A549 (cell line): ENCODE results near the gene GRK2. TPM values are rescaled to one million over a fixed set of nuclear protein-coding genes. Genes with fewer than 3 reads are reported as not detected.

Experiments used
- ATAC-seq, 2 experiments: fragments of 200-7000 bp in 1 of 2; fragments of >200 bp in 1 of 2; cut with Nextera tagmentation in 1 of 2; cut with Tn5 transposase in 1 of 2; 3 replicates each; pipeline versions ENCODE4 v1.8.0 to v1.9.1; 2018 to 2020; ENCODE audit warnings: mild to moderate bottlenecking in 1 of 2, moderate library complexity in 1 of 2
- CTCF ChIA-PET: fragments of 300-600 bp; sonication (Branson Sonifier 250); formaldehyde crosslinking; extraction: SDS; loops from one replicate; lab custom pipeline; 2021; ENCODE audit warnings: antibody characterized with exemption, inconsistent platforms; lab: Yijun Ruan, JAX
- POLR2A ChIA-PET: fragments of 350-600 bp; formaldehyde crosslinking; extraction: SDS; loops from one replicate; lab custom pipeline; 2021; ENCODE audit warnings: antibody characterized with exemption, inconsistent platforms; lab: Yijun Ruan, JAX
- DNase-seq, 2 experiments: peaks; one replicate each; pipeline versions ENCODE4 v3.0.0 to v3.0.0-alpha.2; 2011 to 2016; ENCODE audit warnings: low read depth in 1 of 2, low spot score in 1 of 2
- FAIRE-seq: peaks from 2 replicates; lab custom pipeline; 2011; peaks lifted over from hg19 to GRCh38; lab: Jason Lieb, UNC
- H3K27ac ChIP-seq, 2 experiments: fragments of >200 bp; sonication (Bioruptor Twin); formaldehyde crosslinking; 3 replicates each; pipeline ENCODE4 v1.5.1; 2016 to 2017
- H3K4me1 ChIP-seq: fragments of >200 bp; sonication (Bioruptor Twin); formaldehyde crosslinking; 3 replicates; pipeline ENCODE4 v1.6.1; 2016
- H3K4me2 ChIP-seq: fragments of >200 bp; sonication (Bioruptor Twin); formaldehyde crosslinking; 3 replicates; pipeline ENCODE4 v1.6.1; 2016
- H3K4me3 ChIP-seq: fragments of >200 bp; sonication (Bioruptor Twin); formaldehyde crosslinking; 3 replicates; pipeline ENCODE4 v1.5.1; 2016
- H3K9me3 ChIP-seq: fragments of >200 bp; sonication (Bioruptor Twin); formaldehyde crosslinking; 3 replicates; pipeline ENCODE4 v1.6.1; 2016
- BHLHE40 ChIP-seq: IDR thresholded peaks from 2 replicates; pipeline ENCODE4 v1.6.1; 2012; ENCODE audit warnings: low read depth, low read length, inconsistent platforms
- CBX2 ChIP-seq: fragments of 200-600 bp; sonication (generic); IDR thresholded peaks from 2 replicates; pipeline ENCODE4 v1.6.1; 2016; ENCODE audit warnings: low read depth, mild to moderate bottlenecking, borderline replicate concordance
- CHD4 ChIP-seq: fragments of 200-600 bp; sonication (generic); IDR thresholded peaks from 2 replicates; pipeline ENCODE4 v1.6.1; 2016; ENCODE audit warnings: antibody characterized with exemption, mild to moderate bottlenecking, borderline replicate concordance
- EHF ChIP-seq: fragments of 250-450 bp; sonication (Bioruptor Pico); IDR thresholded peaks from 2 replicates; pipeline ENCODE4 v1.5.0; 2020; ENCODE audit warnings: mild to moderate bottlenecking
- EHMT2 ChIP-seq: fragments of 200-600 bp; sonication (generic); IDR thresholded peaks from 2 replicates; pipeline ENCODE4 v1.6.1; 2016; ENCODE audit warnings: antibody characterized with exemption, low read depth, mild to moderate bottlenecking, moderate library complexity
- ESRRA ChIP-seq: fragments of 150-350 bp; IDR thresholded peaks from 2 replicates; pipeline ENCODE4 v1.6.1; 2014; ENCODE audit warnings: mild to moderate bottlenecking, low read length, borderline replicate concordance
- FOSL2 ChIP-seq, 2 experiments: fragments of 450-650 bp in 1 of 2; fragments of >200 bp in 1 of 2; sonication (Bioruptor Twin) in 1 of 2; formaldehyde crosslinking; IDR thresholded peaks; 2 replicates each; pipeline versions ENCODE4 v1.5.0 to v1.6.1; 2016 to 2020; ENCODE audit warnings: mild to moderate bottlenecking in 1 of 2, moderate library complexity in 1 of 2
- GATA3 ChIP-seq: IDR thresholded peaks from 2 replicates; pipeline ENCODE4 v1.6.1; 2012; ENCODE audit warnings: borderline replicate concordance
- HDAC2 ChIP-seq: fragments of 200-600 bp; sonication (generic); IDR thresholded peaks from 2 replicates; pipeline ENCODE4 v1.6.1; 2016
- HEYL ChIP-seq: fragments of 250-450 bp; sonication (Bioruptor Pico); IDR thresholded peaks from 2 replicates; pipeline ENCODE4 v1.8.0; 2021; ENCODE audit warnings: mild to moderate bottlenecking, moderate library complexity
- HOXA7 ChIP-seq: fragments of 250-450 bp; sonication (Bioruptor Pico); IDR thresholded peaks from 2 replicates; pipeline ENCODE4 v1.5.0; 2020; ENCODE audit warnings: mild to moderate bottlenecking, moderate library complexity
- HOXB13 ChIP-seq: fragments of 250-450 bp; sonication (Bioruptor Pico); IDR thresholded peaks from 2 replicates; pipeline ENCODE4 v1.5.0; 2020; ENCODE audit warnings: low read depth, mild to moderate bottlenecking, moderate library complexity
- JUN ChIP-seq, 2 experiments: fragments of >200 bp; sonication (Bioruptor Twin); formaldehyde crosslinking; IDR thresholded peaks; 2 replicates in 1 of 2; 3 replicates in 1 of 2; pipeline ENCODE4 v1.6.1; 2016 to 2017
- JUNB ChIP-seq: fragments of >200 bp; sonication (Bioruptor Twin); formaldehyde crosslinking; IDR thresholded peaks from 2 replicates; pipeline ENCODE4 v1.6.1; 2016
- KDM1A ChIP-seq: fragments of 200-600 bp; sonication (generic); IDR thresholded peaks from 2 replicates; pipeline ENCODE4 v1.6.1; 2016; ENCODE audit warnings: low read depth, mild to moderate bottlenecking
- MAZ ChIP-seq: fragments of 150-350 bp; IDR thresholded peaks from 2 replicates; pipeline ENCODE4 v1.6.1; 2014; ENCODE audit warnings: antibody characterized with exemption, low read depth, low read length, borderline replicate concordance
- NFE2L2 ChIP-seq: fragments of 150-350 bp; conservative IDR thresholded peaks from 2 replicates; pipeline ENCODE4 v1.6.1; 2014; ENCODE audit warnings: low read length
- NR3C1 ChIP-seq: fragments of >200 bp; sonication (Bioruptor Twin); formaldehyde crosslinking; IDR thresholded peaks from 3 replicates; pipeline ENCODE4 v1.6.1; 2017
- RFX5 ChIP-seq: fragments of 450-650 bp; IDR thresholded peaks from 2 replicates; pipeline ENCODE4 v1.7.1; 2014; ENCODE audit warnings: antibody characterized with exemption, mild to moderate bottlenecking, moderate library complexity
- RNF2 ChIP-seq: fragments of 200-600 bp; sonication (generic); IDR thresholded peaks from 2 replicates; pipeline ENCODE4 v1.6.1; 2016; ENCODE audit warnings: low read depth, mild to moderate bottlenecking, antibody characterized with exemption, moderate library complexity, borderline replicate concordance
- TFCP2L1 ChIP-seq: fragments of 250-450 bp; sonication (Bioruptor Pico); IDR thresholded peaks from 2 replicates; pipeline ENCODE4 v1.5.0; 2021; ENCODE audit warnings: mild to moderate bottlenecking
- WGBS: methylation state at CpG from one replicate; pipeline ENCODE4 v1.1.6; 2017; ENCODE audit errors: missing lambda C conversion rate; 5-methylcytosine and 5-hydroxymethylcytosine counted together
- polyA plus RNA-seq, 4 experiments: library from polyadenylated mRNA; depleted of rRNA in 3 of 4; stranded (reverse); fragments of >200 nt; fragmentation: RNase III in 1 of 4; extraction: RNeasy Plus Mini Kit Qiagen cat#74134 plus additional on column Dnase treatment in 1 of 4; gene quantifications; 2 replicates in 3 of 4; 3 replicates in 1 of 4; pipeline ENCODE4 v1.2.3, GENCODE V29; 2011 to 2017
- TF ChIP-seq, protein P1 (sequence below): fragments of >200 bp; sonication (Bioruptor Twin); formaldehyde crosslinking; IDR thresholded peaks from 2 replicates; pipeline ENCODE4 v1.6.1; 2016
- TF ChIP-seq, protein P2 (sequence below): IDR thresholded peaks from 2 replicates; pipeline ENCODE4 v1.6.1; 2012; ENCODE audit warnings: low read depth, borderline replicate concordance
- TF ChIP-seq, protein P3 (sequence below): fragments of 250-450 bp; sonication (Bioruptor Pico); IDR thresholded peaks from 2 replicates; pipeline ENCODE4 v1.5.0; 2020; ENCODE audit warnings: low read depth, mild to moderate bottlenecking, moderate library complexity

Gene GRK2
- polyA plus RNA-seq, 2 of the 4 experiments (the other 2 are of a cell fraction), result 20.5 to 29.7 TPM

GRCh38 chr11:67290801-67291200 lies 24.5 kb downstream of the GRK2 start:
- ChIA-PET POLR2A (no interaction called here), CTCF (interaction anchor here (0.6 to 3.4 kb wide), 6 partner anchors 11 to 283 kb away, joined by 3 to 14 read pairs (median 6); partner anchors contain the start of gene SSH3)
- DNase-seq, result no peak
- TF ChIP-seq RFX5 (no peak), EHF (CRISPR knock-in tag) (no peak), CHD4 (no peak)
- H3K4me2 ChIP-seq, result peak overlapping the region; percentile 98
- H3K27ac ChIP-seq, result no peak overlapping the region
- peaks cover 13% of the 10 kb centered on the region for H3K9me3 ChIP-seq
- peaks cover 19% of the 10 kb centered on the region for H3K4me1 ChIP-seq
- H3K4me3 ChIP-seq, result no peak overlapping the region
- WGBS, result 97% methylated on average over 7 of the region's 7 CpGs
- no peak for ATAC-seq
- FAIRE-seq, result no peak

DNA sequence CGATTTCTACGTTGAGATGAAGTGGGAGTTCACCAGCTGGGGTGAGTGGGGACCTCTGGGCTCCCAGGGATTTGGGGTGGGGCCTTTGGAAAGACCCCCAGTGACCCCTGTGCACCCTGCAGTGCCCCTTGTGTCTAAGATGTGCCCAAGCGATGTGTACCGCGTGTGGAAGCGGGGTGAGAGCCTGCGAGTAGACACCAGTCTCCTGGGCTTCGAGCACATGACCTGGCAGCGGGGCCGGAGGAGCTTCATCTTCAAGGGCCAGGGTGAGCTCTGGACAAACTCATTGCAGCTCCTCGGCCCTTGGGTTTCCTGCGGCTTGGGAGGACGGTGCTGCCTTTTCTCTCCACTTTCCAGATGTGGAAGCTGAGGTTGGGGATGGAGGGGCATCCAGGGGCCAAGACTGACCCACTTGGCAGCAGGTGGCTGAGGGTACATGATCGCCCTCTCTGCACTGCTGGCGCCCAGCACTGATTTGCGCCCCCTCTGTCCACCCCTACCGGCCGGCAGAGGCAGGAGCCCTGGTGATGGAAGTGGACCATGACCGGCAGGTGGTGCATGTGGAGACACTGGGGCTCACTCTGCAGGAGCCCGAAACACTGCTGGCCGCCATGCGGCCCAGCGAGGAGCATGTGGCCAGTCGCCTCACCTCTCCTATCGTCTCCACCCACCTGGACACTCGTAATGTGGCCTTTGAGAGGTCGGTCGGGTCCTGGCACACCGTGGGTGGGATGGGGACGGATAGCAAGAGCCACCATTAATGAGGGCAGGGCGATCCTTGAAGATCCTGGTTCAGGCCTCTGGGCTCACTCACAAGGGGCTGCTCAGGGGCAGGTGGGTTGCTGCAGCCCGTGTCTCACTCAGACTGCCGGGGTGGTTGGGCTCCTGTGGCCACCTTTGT lies 25.5 kb downstream of the GRK2 start:
- no peak for DNase-seq
- FAIRE-seq, result no peak
- Histone ChIP-seq H3K9me3 (peaks cover 18% of the 10 kb centered on the region), H3K4me1 (peaks cover 19% of the 10 kb centered on the region), H3K4me3 (no peak overlapping the region), H3K4me2 (no peak overlapping the region), H3K27ac (no peak overlapping the region)
- WGBS, result 99% methylated on average over 27 of the region's 33 CpGs
- POLR2A ChIA-PET, result interaction anchor here (0.7 kb wide), 1 partner anchor 12 kb away, joined by 3 read pairs; the partner anchor contains the start of gene SSH3
- CTCF ChIA-PET, result interaction anchor here (0.6 to 3.5 kb wide), 9 partner anchors 10 to 176 kb away, joined by 3 to 14 read pairs (median 6); partner anchors contain the start of genes PPP1CA and SSH3
- TF ChIP-seq GATA3, result no peak
- TF ChIP-seq FOSL2 (IDR thresholded peaks at IDR 0.05), result no peak
- TF ChIP-seq FOSL2 (CRISPR knock-in tag; IDR thresholded peaks at IDR 0.05), result no peak
- no peak for ATAC-seq

DNA sequence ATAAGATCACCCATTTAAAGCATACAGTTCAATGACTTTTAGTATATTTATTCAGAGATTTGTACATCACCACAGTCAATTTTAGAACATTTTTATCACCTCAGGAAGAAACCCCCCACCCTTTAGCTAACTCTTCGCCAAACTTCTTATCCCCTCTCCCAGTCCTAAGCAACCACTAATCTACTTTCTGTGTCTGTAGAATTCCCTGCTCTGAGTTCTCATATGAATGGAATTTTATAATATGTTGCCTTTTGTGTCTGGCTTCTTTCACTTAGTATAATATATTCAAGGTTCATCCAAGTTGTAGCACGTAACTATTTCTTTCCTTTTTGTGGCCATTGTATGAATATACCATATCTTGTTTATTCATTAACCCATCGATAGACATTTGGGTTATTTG lies 26.4 kb downstream of the GRK2 start:
- FAIRE-seq, result no peak
- no peak overlapping the region for H3K4me3 ChIP-seq
- peaks cover 15% of the 10 kb centered on the region for H3K4me1 ChIP-seq
- no peak for DNase-seq
- no peak overlapping the region for H3K4me2 ChIP-seq
- ChIA-PET CTCF (interaction anchor here (0.7 to 3.5 kb wide), 3 partner anchors 15 to 109 kb away, joined by 3 to 13 read pairs (median 6); partner anchors contain the start of gene PPP1CA), POLR2A (no interaction called here)
- ATAC-seq, result no peak
- peaks cover 18% of the 10 kb centered on the region for H3K9me3 ChIP-seq
- TF ChIP-seq NFE2L2, result no peak
- no peak for TF ChIP-seq RNF2
- TF ChIP-seq KDM1A, result no peak
- TF ChIP-seq CBX2, result no peak
- TF ChIP-seq, protein P1, sequence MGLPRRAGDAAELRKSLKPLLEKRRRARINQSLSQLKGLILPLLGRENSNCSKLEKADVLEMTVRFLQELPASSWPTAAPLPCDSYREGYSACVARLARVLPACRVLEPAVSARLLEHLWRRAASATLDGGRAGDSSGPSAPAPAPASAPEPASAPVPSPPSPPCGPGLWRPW, result no peak
- TF ChIP-seq ESRRA, result no peak
- no peak overlapping the region for H3K27ac ChIP-seq
- 50% methylated on average over 3 of the region's 3 CpGs for WGBS

- ATAC-seq, result no peak
- POLR2A ChIA-PET, result no interaction called here
- CTCF ChIA-PET, result interaction anchor here (1.6 to 3.5 kb wide), 4 partner anchors 12 to 31 kb away, joined by 6 to 13 read pairs (median 10); no protein-coding TSS in a partner anchor
- Histone ChIP-seq H3K9me3 (peaks cover 18% of the 10 kb centered on the region), H3K4me1 (peaks cover 11% of the 10 kb centered on the region)
- TF ChIP-seq, protein P1, result no peak
- TF ChIP-seq EHMT2 (no peak), NR3C1 (no peak), BHLHE40 (no peak), JUN (IDR thresholded peaks at IDR 0.05) (no peak), TFCP2L1 (no peak), HOXB13 (CRISPR knock-in tag) (no peak), HEYL (CRISPR knock-in tag) (no peak), MAZ (no peak), JUNB (no peak), HOXA7 (CRISPR knock-in tag) (no peak), HDAC2 (no peak)
- TF ChIP-seq, protein P2, sequence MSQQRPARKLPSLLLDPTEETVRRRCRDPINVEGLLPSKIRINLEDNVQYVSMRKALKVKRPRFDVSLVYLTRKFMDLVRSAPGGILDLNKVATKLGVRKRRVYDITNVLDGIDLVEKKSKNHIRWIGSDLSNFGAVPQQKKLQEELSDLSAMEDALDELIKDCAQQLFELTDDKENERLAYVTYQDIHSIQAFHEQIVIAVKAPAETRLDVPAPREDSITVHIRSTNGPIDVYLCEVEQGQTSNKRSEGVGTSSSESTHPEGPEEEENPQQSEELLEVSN, result no peak
- TF ChIP-seq, protein P3, sequence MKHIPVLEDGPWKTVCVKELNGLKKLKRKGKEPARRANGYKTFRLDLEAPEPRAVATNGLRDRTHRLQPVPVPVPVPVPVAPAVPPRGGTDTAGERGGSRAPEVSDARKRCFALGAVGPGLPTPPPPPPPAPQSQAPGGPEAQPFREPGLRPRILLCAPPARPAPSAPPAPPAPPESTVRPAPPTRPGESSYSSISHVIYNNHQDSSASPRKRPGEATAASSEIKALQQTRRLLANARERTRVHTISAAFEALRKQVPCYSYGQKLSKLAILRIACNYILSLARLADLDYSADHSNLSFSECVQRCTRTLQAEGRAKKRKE (CRISPR knock-in tag), result no peak
- TF ChIP-seq, all 56 proteins: peak for 0
- FAIRE-seq (no peak), DNase-seq (no peak)
- Histone ChIP-seq H3K4me2 (no peak overlapping the region), H3K27ac (no peak overlapping the region), H3K4me3 (no peak overlapping the region)
- WGBS, result 70% methylated on average over 3 of the region's 3 CpGs
Observed at GRCh38 chr11:67293090-67293489, 26.8 kb downstream of the GRK2 start.
